Thymus (tissue), 11 donors: Measurements from ENCODE around the gene TXNRD1. TPM values are rescaled to one million over a fixed set of nuclear protein-coding genes. Genes with fewer than 3 reads are reported as not detected.

Experiments
- DNase-seq, 9 donors: peaks; one replicate each; pipeline ENCODE4 v3.0.0-alpha.2; 2013; ENCODE audit warnings: low spot score in 9 of 9, low read depth in 6 of 9, missing footprints in 1 of 9
- H3K27ac ChIP-seq, 2 donors: one replicate each; pipeline ENCODE4 v1.5.1; 2013; ENCODE audit warnings: control low read depth in 1 of 2, low read depth in 1 of 2, low read length in 1 of 2, mild to moderate bottlenecking in 1 of 2, moderate library complexity in 1 of 2
- H3K27me3 ChIP-seq, 2 donors: one replicate each; pipeline ENCODE4 v1.5.1; 2013; ENCODE audit warnings: low read length in 1 of 2; ENCODE audit not compliant: control insufficient read depth in 2 of 2, insufficient read depth in 1 of 2
- H3K36me3 ChIP-seq, 2 donors: one replicate each; pipeline ENCODE4 v1.5.1; 2013; ENCODE audit warnings: low read length in 1 of 2, mild to moderate bottlenecking in 1 of 2, moderate library complexity in 1 of 2; ENCODE audit not compliant: control insufficient read depth in 2 of 2, insufficient read depth in 2 of 2
- H3K4me1 ChIP-seq, 2 donors: one replicate each; pipeline ENCODE4 v1.5.1; 2013; ENCODE audit warnings: low read length in 2 of 2; ENCODE audit not compliant: control insufficient read depth in 2 of 2, insufficient read depth in 2 of 2
- H3K4me3 ChIP-seq, 2 donors: one replicate each; pipeline ENCODE4 v1.5.1; 2013; ENCODE audit warnings: low read length in 2 of 2, control low read depth in 1 of 2, mild to moderate bottlenecking in 1 of 2
- H3K9me3 ChIP-seq, 2 donors: one replicate each; pipeline ENCODE4 v1.5.1; 2013; ENCODE audit warnings: low read length in 1 of 2, mild to moderate bottlenecking in 1 of 2; ENCODE audit not compliant: control insufficient read depth in 2 of 2, insufficient read depth in 1 of 2
- WGBS: extraction: QIAGEN DNeasy Blood & Tissue Kit; methylation state at CpG from one replicate; pipeline ENCODE4 v1.1.7; 2013; 5-methylcytosine and 5-hydroxymethylcytosine counted together
- polyA plus RNA-seq: library from polyadenylated mRNA; stranded (reverse); fragments of 200-250 nt; gene quantifications from one replicate; pipeline ENCODE4 v1.2.3, GENCODE V29; 2013
- total RNA-seq: library from RNA; stranded (reverse); fragments of 120-200 nt; gene quantifications from one replicate; pipeline ENCODE4 v1.2.4, GENCODE V29; 2013
- donor health status: healthy.

Gene TXNRD1
- total and polyA plus RNA-seq, 2 donors = 28.2 to 68.0 TPM

- Histone ChIP-seq H3K9me3 (no peaks in the 10 kb centered on the region), H3K27ac (no peak overlapping the region), H3K4me1 (peaks cover 3 to 6% of the 10 kb centered on the region in 2 donors), H3K4me3 (no peak overlapping the region), H3K27me3 (no peaks in the 10 kb centered on the region), H3K36me3 (no peaks in the 10 kb centered on the region)
- WGBS = 57% methylated on average over 4 of the region's 4 CpGs
- no peak for DNase-seq
Measured at GRCh38 chr12:104280717-104281458, 65.3 kb downstream of the TXNRD1 start.

GRCh38 chr12:104281636-104282035 is 66.1 kb downstream of the TXNRD1 start:
- peaks cover 2 to 10% of the 10 kb centered on the region in 2 donors for H3K4me1 ChIP-seq
- H3K4me3 ChIP-seq = no peak overlapping the region
- DNase-seq = no peak
- no peak overlapping the region for H3K27ac ChIP-seq
- no peaks in the 10 kb centered on the region for H3K36me3 ChIP-seq
- no peaks in the 10 kb centered on the region for H3K27me3 ChIP-seq
- WGBS = 98% methylated on average over 5 of the region's 5 CpGs
- no peaks in the 10 kb centered on the region for H3K9me3 ChIP-seq

DNA sequence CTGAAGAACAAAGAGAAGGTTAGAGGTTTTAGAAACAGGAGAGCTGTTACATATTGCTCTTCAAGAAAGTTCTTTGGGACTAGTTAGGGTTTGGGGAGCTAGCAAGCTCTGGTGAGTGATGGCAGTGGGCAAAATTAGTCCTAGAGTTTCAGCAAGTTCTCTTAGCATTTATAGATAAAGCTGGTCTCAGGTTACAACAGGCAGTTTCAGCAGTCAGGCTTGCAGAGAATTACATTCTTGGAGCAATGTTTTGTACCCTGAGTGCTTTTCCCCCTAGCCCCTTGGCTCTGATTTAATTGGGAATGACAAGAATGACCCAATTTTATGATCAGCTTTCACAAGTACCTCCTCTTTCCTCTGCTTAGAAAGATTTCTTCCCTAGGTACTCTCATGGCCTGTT is 66.5 kb downstream of the TXNRD1 start:
- Histone ChIP-seq H3K27ac (no peak overlapping the region), H3K4me3 (no peak overlapping the region), H3K9me3 (no peaks in the 10 kb centered on the region), H3K27me3 (no peaks in the 10 kb centered on the region), H3K4me1 (peaks cover 2 to 10% of the 10 kb centered on the region in 2 donors), H3K36me3 (no peaks in the 10 kb centered on the region)
- no peak for DNase-seq

DNA sequence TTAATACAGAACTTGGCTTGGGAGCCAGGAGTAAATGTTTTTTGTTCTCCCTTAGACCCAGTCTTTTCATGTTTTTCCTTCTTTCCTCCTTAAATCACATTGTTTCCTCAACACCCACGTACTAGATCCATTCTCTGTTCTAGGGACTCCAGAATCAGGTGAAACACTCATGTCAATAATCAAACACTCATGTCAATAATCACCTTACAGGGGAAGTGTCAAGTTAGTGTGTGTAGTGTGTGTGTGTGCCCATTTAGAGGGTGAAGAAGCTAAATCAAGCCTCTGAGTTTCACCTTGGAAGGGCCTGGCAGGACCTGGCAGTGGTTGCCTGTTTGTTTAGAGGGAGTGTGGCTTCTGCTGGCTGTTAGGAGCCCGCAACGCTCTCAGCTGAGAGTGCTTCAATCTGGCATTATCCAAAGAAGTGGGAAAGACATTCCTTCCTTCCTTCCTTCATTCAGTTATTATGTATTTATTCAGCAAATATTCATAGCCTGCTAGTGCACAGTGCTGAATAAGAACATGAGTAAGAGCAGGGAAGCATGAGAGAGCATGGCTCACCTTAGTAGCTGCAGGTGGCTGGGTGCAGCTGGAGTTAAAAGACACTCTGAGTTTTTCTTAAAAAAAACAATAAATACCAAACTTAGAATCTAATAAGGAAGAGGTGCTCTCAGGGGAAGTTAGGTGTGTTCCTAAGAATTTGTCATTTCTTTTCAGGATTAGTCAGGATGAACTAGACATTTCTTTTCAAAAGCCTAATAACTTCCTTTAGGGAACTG is 70.3 kb downstream of the TXNRD1 start:
- Histone ChIP-seq H3K4me3 (no peak overlapping the region), H3K36me3 (no peaks in the 10 kb centered on the region), H3K9me3 (no peaks in the 10 kb centered on the region), H3K27ac (peak overlapping the region; percentile 60 to 94), H3K4me1 (peaks cover 12 to 28% of the 10 kb centered on the region in 2 donors), H3K27me3 (no peaks in the 10 kb centered on the region)
- 95% methylated on average over 3 of the region's 3 CpGs for WGBS
- peak in 4 of 9 donors; percentile 19 to 56 (median 28) for DNase-seq

DNA sequence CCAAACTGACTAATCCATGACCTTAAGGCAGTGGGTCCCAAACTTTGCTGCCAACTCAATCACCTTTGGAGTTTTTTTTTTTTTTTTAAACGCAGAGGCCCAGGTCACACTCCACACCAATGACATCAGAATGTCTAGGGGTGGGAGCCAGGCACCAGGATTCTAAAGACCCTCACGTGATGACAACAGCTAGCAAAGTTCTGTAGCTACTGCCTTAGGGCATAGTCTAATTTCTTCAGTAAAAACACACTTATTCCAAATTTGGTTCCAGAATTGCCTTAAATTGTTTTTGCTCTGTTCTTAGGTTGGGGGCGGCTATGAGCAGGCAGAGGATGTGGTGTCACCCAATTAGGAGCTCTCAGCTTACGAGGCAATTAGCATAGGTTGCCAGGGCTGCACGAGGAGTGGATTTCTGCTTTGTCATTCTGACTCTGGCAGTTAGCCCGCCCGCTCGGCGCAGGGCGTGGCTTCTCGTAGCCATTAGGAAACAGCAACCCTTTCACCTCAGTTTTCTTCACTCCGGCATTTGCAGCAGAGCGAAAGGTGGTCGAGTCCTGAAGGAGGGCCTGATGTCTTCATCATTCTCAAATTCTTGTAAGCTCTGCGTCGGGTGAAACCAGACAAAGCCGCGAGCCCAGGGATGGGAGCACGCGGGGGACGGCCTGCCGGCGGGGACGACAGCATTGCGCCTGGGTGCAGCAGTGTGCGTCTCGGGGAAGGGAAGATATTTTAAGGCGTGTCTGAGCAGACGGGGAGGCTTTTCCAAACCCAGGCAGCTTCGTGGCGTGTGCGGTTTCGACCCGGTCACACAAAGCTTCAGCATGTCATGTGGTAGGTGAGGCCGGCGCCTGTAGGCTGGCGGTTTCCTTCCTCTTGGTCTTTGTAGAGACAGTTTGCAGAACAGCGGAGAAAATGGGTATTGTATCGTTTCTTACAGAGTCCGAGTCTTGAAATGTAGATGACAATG is 71.2 kb downstream of the TXNRD1 start:
- peaks cover 12 to 28% of the 10 kb centered on the region in 2 donors for H3K4me1 ChIP-seq
- WGBS = under 1% methylated on average over 40 of the region's 40 CpGs
- H3K36me3 ChIP-seq = peaks cover 1 to 3% of the 10 kb centered on the region in 2 donors
- H3K27ac ChIP-seq = peak overlapping the region; percentile 94
- peak overlapping the region; percentile 68 to 69 for H3K4me3 ChIP-seq
- no peaks in the 10 kb centered on the region for H3K27me3 ChIP-seq
- H3K9me3 ChIP-seq = no peaks in the 10 kb centered on the region
- DNase-seq = peak; percentile 85 to 97 (median 93)

DNA sequence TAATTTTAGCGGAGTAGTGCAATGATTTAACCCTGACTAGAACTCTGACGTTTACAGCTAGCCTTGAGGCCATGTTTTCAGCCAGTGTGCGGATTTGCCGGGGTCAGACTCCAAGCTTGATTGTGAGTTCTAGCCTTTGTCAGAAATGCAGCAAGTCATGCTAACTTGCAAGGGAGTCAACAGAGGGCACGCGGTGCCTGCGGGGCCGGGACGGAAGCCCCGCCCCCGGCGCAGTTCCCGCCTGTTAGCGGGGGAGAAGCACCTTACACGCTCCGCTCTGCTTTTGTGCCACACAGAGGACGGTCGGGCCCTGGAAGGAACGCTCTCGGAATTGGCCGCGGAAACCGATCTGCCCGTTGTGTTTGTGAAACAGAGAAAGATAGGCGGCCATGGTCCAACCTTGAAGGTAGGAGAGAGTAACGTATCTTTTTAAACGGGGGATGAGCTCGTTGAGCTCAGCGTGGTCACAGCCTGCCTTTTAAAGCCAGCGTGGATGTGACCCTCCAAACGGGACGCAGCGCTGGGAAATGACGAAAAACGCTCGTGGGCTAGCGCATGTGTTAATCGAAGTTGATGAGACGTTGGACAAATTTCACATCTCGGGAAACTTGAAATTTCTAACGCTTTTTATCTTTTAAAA is 73.2 kb downstream of the TXNRD1 start:
- Histone ChIP-seq H3K27ac (peak overlapping the region; percentile 78 to 84), H3K4me1 (peaks cover 12 to 28% of the 10 kb centered on the region in 2 donors), H3K27me3 (no peaks in the 10 kb centered on the region), H3K36me3 (peaks cover 16 to 17% of the 10 kb centered on the region in 2 donors), H3K4me3 (peak overlapping the region; percentile 68 to 69), H3K9me3 (no peaks in the 10 kb centered on the region)
- peak in 8 of 9 donors; percentile 80 to 94 (median 84) for DNase-seq
- WGBS = under 1% methylated on average over 41 of the region's 41 CpGs

- Histone ChIP-seq H3K4me3 (no peak overlapping the region), H3K4me1 (peaks cover 12 to 28% of the 10 kb centered on the region in 2 donors)
- 90% methylated on average over 8 of the region's 8 CpGs for WGBS
Measured at GRCh38 chr12:104290320-104290719, 74.7 kb downstream of the TXNRD1 start.

GRCh38 chr12:104290855-104291254 is 75.3 kb downstream of the TXNRD1 start:
- H3K4me1 ChIP-seq = peaks cover 10 to 26% of the 10 kb centered on the region in 2 donors
- H3K4me3 ChIP-seq = no peak overlapping the region
- 95% methylated on average over 5 of the region's 5 CpGs for WGBS
- H3K36me3 ChIP-seq = peaks cover 25 to 31% of the 10 kb centered on the region in 2 donors
- no peaks in the 10 kb centered on the region for H3K27me3 ChIP-seq
- no peak overlapping the region for H3K27ac ChIP-seq
- DNase-seq = no peak
- no peaks in the 10 kb centered on the region for H3K9me3 ChIP-seq

More at GRCh38 chr12:104290320-104290719, 74.7 kb downstream of the TXNRD1 start:
- Histone ChIP-seq H3K36me3 (peaks cover 19 to 26% of the 10 kb centered on the region in 2 donors), H3K27ac (no peak overlapping the region), H3K9me3 (no peaks in the 10 kb centered on the region), H3K27me3 (no peaks in the 10 kb centered on the region)
- no peak for DNase-seq
